ENCODE data around the gene ING5.

DNA sequence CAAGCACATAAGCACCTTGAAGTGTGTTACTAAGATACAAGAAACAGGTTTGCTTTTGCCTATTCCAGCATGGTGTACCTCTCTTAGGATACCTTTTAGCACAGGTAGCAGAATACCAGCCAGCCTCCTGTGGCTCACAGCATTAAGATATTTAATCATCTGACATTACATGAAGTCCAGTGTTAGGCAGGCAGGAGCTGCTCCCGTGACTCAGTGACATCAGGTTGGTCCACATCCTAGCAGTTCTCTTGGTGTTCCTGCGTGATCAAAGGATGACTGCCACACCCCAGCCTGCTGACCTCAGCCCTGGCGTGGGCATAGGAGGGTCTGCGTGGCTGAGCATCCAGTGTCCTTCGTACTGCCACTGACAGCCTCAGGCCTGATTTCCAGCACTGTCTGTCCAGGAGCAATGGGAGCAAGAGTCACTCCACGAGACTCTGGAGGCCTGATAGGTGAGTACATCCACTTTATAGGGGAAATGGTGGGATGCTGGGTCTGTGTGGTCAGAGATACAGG, 11.6 kb upstream of the ING5 start:
- TF ChIP-seq, protein P1, sequence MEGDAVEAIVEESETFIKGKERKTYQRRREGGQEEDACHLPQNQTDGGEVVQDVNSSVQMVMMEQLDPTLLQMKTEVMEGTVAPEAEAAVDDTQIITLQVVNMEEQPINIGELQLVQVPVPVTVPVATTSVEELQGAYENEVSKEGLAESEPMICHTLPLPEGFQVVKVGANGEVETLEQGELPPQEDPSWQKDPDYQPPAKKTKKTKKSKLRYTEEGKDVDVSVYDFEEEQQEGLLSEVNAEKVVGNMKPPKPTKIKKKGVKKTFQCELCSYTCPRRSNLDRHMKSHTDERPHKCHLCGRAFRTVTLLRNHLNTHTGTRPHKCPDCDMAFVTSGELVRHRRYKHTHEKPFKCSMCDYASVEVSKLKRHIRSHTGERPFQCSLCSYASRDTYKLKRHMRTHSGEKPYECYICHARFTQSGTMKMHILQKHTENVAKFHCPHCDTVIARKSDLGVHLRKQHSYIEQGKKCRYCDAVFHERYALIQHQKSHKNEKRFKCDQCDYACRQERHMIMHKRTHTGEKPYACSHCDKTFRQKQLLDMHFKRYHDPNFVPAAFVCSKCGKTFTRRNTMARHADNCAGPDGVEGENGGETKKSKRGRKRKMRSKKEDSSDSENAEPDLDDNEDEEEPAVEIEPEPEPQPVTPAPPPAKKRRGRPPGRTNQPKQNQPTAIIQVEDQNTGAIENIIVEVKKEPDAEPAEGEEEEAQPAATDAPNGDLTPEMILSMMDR (IDR thresholded peaks at IDR 0.05; ENCODE audit: insufficient read depth, low read length), result no peak
- TF ChIP-seq POLR2AphosphoS5 (IDR thresholded peaks at IDR 0.05; ENCODE audit: low read depth), result no peak

Data from HL-60 (cell line).